Frontal cortex (tissue), 4 donors: ENCODE measurements around the gene TP53AIP1. TPM values are rescaled to one million over a fixed set of nuclear protein-coding genes. Genes with fewer than 3 reads are reported as not detected.

ENCODE experiments used
- DNase-seq, 2 donors: peaks; one replicate each; pipeline ENCODE4 v3.0.0; 2012; ENCODE audit warnings: low spot score in 2 of 2
- FAIRE-seq: peaks from 2 replicates; lab custom pipeline; 2012; peaks lifted over from hg19 to GRCh38; lab: Jason Lieb, UNC
- total RNA-seq: library from RNA; depleted of rRNA; stranded (reverse); fragments of >200 nt; gene quantifications from one replicate; pipeline ENCODE4 v1.2.3, GENCODE V29; 2014
- donor health status: control.
- donor health status: control.
- donor health status: control.

The TP53AIP1 gene
- total RNA-seq, 1 donor from 2014 or later: 0.41 TPM

- DNase-seq: no peak
- FAIRE-seq: no peak
Observed at GRCh38 chr11:128894286-128894681, 48.4 kb downstream of the TP53AIP1 start.

GRCh38 chr11:128893578-128894285, 48.9 kb downstream of the TP53AIP1 start:
- no peak for FAIRE-seq

GRCh38 chr11:128892866-128893565, 49.7 kb downstream of the TP53AIP1 start:
- FAIRE-seq (no peak), DNase-seq (no peak)

More at GRCh38 chr11:128893578-128894285, 48.9 kb downstream of the TP53AIP1 start:
- DNase-seq: no peak

GRCh38 chr11:128891913-128892398, 50.7 kb downstream of the TP53AIP1 start:
- no peak for FAIRE-seq
- no peak for DNase-seq

GRCh38 chr11:128890543-128891368, 51.9 kb downstream of the TP53AIP1 start, which contains the start of gene KCNJ5:
TSS of gene KCNJ5 (plus strand) at chr11:128891356. CDS start at chr11:128911274, 19,918 bp downstream.
- DNase-seq (peak in 1 of 2 donors; percentile 60), FAIRE-seq (no peak)

GRCh38 chr11:128890216-128890542, 52.5 kb downstream of the TP53AIP1 start:
- no peak for DNase-seq
- no peak for FAIRE-seq

- FAIRE-seq (no peak), DNase-seq (no peak)
Observed at GRCh38 chr11:128889657-128890213, 52.9 kb downstream of the TP53AIP1 start.

- DNase-seq (no peak), FAIRE-seq (no peak)
Observed at GRCh38 chr11:128888034-128888985, 54.4 kb downstream of the TP53AIP1 start.

- DNase-seq (no peak), FAIRE-seq (no peak)
Observed at GRCh38 chr11:128886406-128887124, 56.1 kb downstream of the TP53AIP1 start.

Other genes with a start within 250 kb of the TP53AIP1 start
- gene FLI1, start 248.8 kb downstream of the TP53AIP1 start, total RNA-seq: 3.7 TPM
- not detected for gene KCNJ1, start 75.6 kb downstream of the TP53AIP1 start, total RNA-seq
- gene KCNJ5, start 51.5 kb downstream of the TP53AIP1 start, total RNA-seq: 0.82 TPM
- 79.9 TPM for gene ARHGAP32, start 249.5 kb upstream of the TP53AIP1 start, total RNA-seq